Endometrial microvascular endothelial cells (primary cell): ENCODE data around the gene ABCA13. TPM values are rescaled to one million over a fixed set of nuclear protein-coding genes. Genes with fewer than 3 reads are reported as not detected.

Experiments
- in situ Hi-C: cut with HindIII; loops from 2 replicates; pipeline ENCODE4 v1.10.0; 2017; ENCODE audit warnings: low sequenced_read_pairs, low pct_unique_long_range_greater_than_20kb; ENCODE audit errors: inconsistent ontology term
- total RNA-seq: library from RNA; depleted of rRNA; stranded (reverse); fragments of >200 nt; gene quantifications from one replicate; pipeline ENCODE4 v1.2.3, GENCODE V29; 2015; ENCODE audit errors: inconsistent ontology term

Gene ABCA13
- total RNA-seq, 1 donor from 2014 or later = under 0.01 TPM

DNA sequence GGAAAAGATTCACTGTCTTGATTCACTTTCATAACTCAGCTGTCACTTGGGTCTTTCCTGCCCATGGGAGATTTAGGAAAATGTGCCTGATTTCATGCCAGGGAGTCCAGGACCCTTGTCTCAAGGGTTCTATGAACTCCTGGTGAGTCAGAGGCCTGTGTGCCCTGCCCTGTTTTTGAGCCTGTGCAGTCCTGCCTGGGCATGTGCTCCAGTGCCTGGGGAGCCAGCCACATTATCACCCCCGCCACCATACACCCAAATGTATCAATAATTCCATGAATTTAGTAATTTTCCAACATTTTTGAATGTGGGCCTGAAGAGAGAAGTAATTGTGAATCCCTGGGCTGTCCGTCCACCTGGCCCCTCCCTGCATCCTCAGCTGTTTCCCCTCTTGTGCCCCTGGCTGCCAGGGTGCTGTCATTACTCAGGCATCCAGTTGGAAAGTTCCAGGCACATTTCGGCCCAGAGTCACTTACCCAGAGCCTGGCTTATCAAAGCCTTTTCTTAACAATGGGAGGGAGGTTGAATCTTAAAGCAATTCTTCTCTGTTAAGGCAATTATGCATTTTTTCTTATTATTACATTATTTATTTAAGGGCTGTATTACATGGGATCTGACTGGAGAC lies 465.2 kb downstream of the ABCA13 start:
- in situ Hi-C loops = no loop called here

DNA sequence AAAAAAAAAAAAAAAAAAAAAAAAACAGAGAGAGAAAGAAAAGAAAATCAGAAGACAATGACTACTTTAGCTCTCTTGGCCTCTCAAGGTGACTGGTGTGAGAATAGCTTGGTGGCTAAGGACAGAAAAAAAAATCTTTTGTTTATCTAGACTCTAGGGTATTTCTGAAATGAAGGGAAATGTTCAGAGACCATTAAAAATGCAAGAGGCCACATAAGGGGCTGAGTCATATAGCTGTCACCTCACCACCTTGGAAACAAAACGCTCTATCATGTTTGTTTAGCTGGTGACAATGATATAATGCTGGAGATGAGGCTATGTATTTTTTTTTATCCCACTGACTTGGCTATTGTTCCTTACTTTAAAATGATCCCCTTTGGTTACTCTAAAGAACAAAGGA lies 466.1 kb downstream of the ABCA13 start:
- in situ Hi-C loops = no loop called here

DNA sequence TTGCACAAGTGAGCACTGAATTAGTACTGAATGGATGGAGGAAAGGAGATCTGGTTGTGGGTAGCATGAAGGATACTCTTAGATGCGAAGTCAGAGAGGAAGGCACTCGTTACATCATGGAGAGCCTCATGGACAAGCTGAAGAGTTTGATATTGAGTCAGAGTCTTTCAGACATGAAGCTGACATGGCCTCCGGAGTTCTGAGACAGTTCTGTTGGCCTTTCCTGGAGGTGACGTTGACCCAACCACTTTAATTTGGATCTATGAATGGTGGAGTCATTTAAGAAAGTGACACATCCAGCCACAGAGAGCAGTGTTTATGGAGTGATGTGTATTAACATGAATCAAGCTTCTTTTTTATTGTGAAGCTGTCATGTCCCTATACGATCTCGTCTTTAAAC lies 466.8 kb downstream of the ABCA13 start:
- in situ Hi-C loops = no loop called here

DNA sequence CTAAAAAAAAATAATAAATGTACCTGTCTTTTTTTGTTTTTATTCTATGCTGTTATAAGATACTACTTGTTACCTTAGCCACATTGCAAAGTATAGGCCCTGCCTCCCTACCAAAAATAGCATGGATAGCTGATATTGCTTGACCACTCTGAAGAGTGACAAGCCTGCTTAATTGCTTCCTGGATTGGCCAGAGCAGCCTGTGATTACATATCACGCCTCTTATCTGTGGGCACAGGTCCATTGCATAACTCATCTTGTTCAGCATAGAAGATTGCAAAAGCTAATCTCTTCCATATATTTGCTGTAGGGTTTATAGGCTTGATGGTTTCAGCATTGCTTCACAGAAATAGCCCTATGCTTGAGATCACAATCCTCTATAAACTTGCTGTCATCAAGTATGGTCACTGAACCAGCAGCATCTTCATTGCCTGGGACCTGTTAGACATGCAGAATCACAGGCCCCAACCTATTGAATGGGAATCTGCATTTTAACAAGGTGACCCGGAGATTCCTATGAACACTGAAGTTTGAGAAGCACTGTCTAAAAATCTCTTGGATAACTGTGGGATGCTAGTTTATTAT lies 472.3 kb downstream of the ABCA13 start:
- in situ Hi-C loops = no loop called here

DNA sequence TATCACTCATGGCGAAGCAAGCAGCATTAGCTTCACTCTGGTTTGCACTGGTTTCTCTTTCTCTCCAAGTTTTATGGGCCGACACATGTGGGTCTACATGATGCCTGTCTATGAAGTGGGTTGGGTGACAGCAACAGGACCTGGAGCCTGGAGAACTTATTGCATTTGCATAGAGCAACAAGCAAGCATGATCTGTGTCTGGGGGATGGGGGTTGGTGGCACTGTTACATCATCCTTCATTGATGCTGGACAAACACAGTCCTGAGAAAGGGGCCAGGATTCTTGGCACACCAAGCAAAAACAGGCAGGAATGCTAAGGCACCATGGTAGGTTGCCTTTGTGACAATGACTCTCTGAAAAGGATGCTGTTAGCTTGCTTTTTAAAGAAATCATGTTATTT lies 486.9 kb downstream of the ABCA13 start:
- in situ Hi-C loops = no loop called here

DNA sequence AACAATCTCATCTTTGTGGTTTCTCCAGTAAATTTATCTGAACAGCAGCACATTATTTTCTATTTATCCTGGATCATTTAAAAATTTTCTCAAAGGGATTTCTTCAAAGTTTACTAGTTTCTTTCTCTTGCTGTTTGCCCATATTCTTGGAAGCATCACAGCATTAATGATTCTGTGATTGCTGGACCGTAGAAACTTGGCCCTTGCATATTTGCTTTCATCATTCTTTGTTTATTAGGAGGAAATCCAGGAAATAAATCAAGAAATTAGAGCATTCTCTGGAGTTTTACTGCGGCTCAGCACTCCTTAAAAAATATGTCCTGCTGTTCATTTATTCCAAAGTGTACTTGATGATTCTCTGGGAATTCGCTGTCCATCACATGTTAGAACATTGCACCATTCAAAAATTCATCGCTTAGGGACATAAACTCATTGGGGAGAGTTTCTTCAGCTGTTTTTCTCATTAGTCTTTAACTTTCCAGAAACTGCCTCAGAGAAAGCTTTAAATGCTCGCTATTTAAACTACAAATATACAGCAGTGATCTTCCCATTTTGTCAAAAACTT lies 489.1 kb downstream of the ABCA13 start:
- in situ Hi-C loops = no loop called here

DNA sequence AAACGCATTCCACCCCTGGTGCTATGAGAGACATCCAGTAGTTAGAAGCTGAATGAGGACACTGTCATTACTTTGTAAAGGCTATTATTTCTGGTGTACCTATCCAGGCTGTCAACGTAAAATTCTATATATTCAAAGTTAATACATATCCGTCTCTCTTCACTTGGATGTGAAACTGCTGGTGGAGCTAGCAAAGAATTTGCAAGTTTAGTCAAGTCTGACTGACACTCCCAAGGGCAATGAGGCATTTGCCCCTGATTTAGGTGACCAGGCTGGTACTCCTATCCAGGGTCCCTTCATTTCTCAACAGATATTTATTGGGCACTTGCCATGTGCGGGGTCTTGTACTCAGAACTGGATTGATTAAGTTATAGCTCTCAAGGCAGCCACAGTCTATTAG lies 493.0 kb downstream of the ABCA13 start:
- in situ Hi-C loops = no loop called here

DNA sequence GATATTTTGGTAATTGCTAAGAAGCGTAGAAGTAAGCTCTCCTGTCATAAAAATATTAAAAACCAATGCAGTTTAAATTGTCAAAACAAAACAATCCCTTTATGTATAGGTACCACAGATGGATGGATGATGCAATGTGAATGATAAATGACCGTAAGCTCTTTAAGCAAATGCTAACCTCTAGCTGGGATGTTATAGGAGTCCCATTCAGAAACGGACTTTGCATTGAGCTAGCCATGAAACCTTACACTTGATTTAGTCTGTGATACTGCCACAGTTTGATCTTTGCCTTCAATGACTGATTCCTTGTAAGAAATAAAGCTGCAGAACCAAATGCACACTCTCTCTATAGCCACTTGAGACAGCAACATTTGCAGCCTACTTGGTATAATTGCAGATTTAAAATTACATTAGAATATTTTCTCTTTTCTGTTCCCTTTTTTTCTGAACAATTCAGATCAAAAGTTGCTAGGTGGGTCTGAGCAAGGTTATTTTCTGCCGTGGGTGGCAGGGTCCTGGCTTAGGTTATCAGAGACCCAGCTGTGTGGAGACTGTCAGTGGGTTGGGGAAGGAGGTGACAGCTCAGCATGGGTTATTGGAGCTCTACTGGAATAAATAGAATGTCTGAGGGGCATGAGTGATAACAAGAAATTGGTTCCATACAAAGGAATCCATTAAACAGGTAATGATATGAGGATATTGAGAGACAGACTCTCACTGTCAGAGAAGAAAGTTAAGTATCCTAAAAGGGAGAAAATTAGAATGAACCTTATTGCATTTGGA lies 494.3 kb downstream of the ABCA13 start:
- in situ Hi-C loops = no loop called here

DNA sequence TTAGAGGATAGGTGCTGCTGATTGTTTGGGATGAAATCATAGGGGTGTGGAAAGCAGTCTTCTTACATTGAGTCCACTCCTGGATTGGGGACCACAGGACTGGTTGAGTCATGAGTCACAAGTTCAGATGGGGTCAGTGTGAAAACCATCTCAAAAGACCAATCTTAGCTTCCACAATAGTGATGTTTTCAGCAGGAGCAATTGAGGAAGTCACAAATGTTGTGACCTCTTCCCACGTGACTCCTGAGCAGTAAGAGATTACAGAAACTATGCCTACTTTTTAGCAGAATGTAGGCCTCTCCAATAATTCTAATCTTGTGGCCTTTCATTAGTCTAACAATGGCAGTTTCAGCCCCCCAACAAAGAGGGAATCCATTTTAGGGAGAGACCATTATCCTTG lies 496.1 kb downstream of the ABCA13 start:
- in situ Hi-C loops = no loop called here

DNA sequence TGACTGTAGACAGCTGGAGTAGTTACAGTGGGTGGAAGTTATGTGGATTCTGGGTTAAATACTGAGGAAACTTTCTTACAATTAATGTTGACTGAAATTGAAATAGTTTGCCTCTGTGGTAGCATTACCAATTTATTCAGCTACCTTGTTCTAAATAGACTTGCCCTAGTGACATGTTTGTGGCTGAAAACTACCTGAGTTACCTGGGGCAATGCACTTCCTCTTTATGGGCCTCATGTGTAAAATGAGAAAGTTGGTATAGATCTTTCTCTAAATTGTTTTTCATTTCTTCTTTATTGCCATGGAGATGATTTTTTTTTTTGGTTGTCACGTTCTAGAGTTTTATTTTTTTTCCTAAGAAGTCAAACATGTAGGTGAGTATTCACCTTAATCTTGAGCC lies 500.4 kb downstream of the ABCA13 start:
- in situ Hi-C loops = no loop called here

DNA sequence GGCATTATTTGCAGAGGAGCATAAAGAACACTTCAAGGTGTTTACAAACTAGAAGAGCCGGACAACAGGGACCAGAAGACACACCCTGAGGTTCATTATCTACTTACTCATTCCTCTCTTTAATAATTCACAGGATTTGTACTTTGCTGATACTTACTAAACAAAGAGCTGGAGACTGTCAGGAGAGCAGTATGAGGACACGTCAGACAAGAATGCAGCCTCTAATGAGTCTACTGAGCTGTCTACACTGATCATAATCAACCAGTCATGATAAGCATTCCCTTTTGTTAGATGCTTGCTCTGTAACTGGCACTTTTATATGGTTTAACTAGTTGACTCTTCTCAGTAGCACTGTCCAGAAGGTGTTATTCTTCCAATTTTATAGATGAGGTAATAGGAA lies 509.7 kb downstream of the ABCA13 start:
- in situ Hi-C loops = no loop called here

DNA sequence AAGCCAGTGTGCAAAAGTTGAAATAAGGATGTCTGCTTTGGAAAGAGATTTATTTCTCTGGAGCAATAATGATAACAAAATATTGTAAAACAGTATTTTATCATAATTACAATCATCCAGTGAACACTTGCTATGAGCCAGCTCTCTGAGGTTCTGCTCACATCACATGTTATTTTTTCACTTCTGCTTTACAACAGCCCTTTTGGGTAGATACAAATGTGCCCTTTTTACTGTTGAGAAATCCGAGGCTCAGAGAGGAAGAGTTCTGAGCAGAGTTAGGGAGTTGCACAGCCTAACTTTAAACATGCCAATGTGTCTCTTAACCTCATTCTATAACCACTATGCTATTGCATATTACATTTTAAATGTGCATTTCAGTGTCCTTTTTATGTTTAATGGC lies 520.5 kb downstream of the ABCA13 start:
- in situ Hi-C loops = no loop called here

Other genes with a start within 250 kb of the ABCA13 start
- 0.28 TPM for gene PKD1L1, start 223.0 kb upstream of the ABCA13 start, total RNA-seq
- gene HUS1, start 191.8 kb upstream of the ABCA13 start, total RNA-seq = 68.2 TPM
- not detected for gene SUN3, start 142.4 kb upstream of the ABCA13 start, total RNA-seq
- gene C7orf57, start 135.9 kb upstream of the ABCA13 start, total RNA-seq = not detected
- 53.8 TPM for gene UPP1, start 82.2 kb upstream of the ABCA13 start, total RNA-seq